Stomach smooth muscle (tissue), 2 donors: ENCODE measurements around the gene NAA35.
"Not testable (repeated sequence)": the region's sequence is repeated elsewhere in the genome, so short reads cannot be mapped to it uniquely, and the experiment has no call there.

Experiments used
- H3K27ac ChIP-seq: one replicate; pipeline ENCODE4 v1.7.0; 2013; ENCODE audit warnings: mild to moderate bottlenecking, low read length, inconsistent platforms
- H3K27me3 ChIP-seq, 2 donors: one replicate each; pipeline ENCODE4 v1.7.0; 2013; ENCODE audit warnings: low read length in 2 of 2; ENCODE audit not compliant: insufficient read depth in 2 of 2, control insufficient read depth in 1 of 2
- H3K36me3 ChIP-seq, 2 donors: one replicate each; pipeline ENCODE4 v1.7.0; 2013; ENCODE audit warnings: low read length in 2 of 2; ENCODE audit not compliant: control insufficient read depth in 2 of 2, insufficient read depth in 2 of 2
- H3K4me1 ChIP-seq: one replicate; pipeline ENCODE4 v1.7.0; 2013; ENCODE audit warnings: low read length; ENCODE audit not compliant: control insufficient read depth, insufficient read depth
- H3K4me3 ChIP-seq, 2 donors: one replicate each; pipeline ENCODE4 v1.7.0; 2013; ENCODE audit warnings: low read length in 2 of 2
- H3K9ac ChIP-seq, 2 donors: one replicate each; pipeline ENCODE4 v1.7.0; 2013; ENCODE audit warnings: low read length in 2 of 2, mild to moderate bottlenecking in 1 of 2
- H3K9me3 ChIP-seq, 2 donors: one replicate each; pipeline ENCODE4 v1.7.0; 2013; ENCODE audit warnings: low read length in 2 of 2; ENCODE audit not compliant: control insufficient read depth in 2 of 2
- donor health status: healthy.
- donor health status: Pancreatic carcinoma.

NAA35 gene

GRCh38 chr9:86045654-86046053 is 104.7 kb downstream of the NAA35 start:
- Histone ChIP-seq H3K9me3 (no peaks in the 10 kb centered on the region), H3K9ac (no peak overlapping the region), H3K4me1 (peaks cover 7% of the 10 kb centered on the region), H3K27me3 (no peaks in the 10 kb centered on the region), H3K27ac (no peak overlapping the region), H3K4me3 (no peak overlapping the region), H3K36me3 (peaks cover 0 to 4% of the 10 kb centered on the region in 2 donors)

GRCh38 chr9:86046071-86046636 is 105.2 kb downstream of the NAA35 start:
- peaks cover 6% of the 10 kb centered on the region for H3K4me1 ChIP-seq
- H3K9me3 ChIP-seq = no peaks in the 10 kb centered on the region
- peaks cover 0 to 4% of the 10 kb centered on the region in 2 donors for H3K36me3 ChIP-seq
- H3K9ac ChIP-seq = no peak overlapping the region
- no peak overlapping the region for H3K27ac ChIP-seq
- H3K4me3 ChIP-seq = no peak overlapping the region
- no peaks in the 10 kb centered on the region for H3K27me3 ChIP-seq

DNA sequence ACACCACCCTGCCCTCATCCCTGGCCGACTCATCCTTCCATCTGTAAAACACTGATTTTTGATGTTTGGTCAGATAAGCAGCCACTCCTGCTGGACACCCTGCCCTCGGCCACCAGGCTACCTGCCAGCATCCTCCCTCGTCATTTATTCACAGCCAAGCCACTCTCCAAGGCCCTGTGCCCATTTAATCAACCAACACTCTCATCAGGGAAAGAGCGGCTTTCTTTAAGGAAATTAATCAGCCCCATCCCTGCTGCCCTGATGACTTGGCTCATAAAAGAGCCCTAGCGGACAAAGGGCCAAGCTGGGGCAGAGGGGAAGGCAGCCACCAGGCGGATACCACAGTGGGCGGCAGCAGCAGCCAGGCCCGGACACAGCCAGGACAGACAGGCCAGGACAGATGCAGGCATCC is 106.0 kb downstream of the NAA35 start:
- Histone ChIP-seq H3K4me3 (no peak overlapping the region), H3K9me3 (no peaks in the 10 kb centered on the region), H3K36me3 (peaks cover 0 to 4% of the 10 kb centered on the region in 2 donors), H3K9ac (no peak overlapping the region), H3K27me3 (no peaks in the 10 kb centered on the region), H3K4me1 (no peaks in the 10 kb centered on the region), H3K27ac (no peak overlapping the region)

DNA sequence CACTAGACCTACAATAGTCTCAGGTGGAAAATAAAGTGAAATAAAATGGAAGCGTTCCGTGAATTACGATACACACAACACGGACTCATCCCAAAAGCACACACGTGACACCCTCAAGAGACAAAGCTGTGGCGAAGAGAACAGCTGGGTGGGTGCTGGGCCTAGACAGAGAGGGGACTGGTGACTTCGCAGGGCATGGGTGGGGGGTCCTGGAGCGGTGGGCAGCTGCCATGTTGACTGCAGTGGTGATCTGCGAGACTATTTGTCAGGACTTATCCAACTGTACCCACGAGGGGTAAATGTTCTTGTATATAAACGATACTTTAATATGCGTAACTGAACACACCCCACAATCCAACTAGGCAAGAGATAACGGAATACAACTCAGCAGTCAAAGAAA is 106.4 kb downstream of the NAA35 start:
- no peaks in the 10 kb centered on the region for H3K9me3 ChIP-seq
- no peak overlapping the region for H3K4me3 ChIP-seq
- H3K9ac ChIP-seq = no peak overlapping the region
- H3K4me1 ChIP-seq = no peaks in the 10 kb centered on the region
- H3K36me3 ChIP-seq = peaks cover 0 to 4% of the 10 kb centered on the region in 2 donors
- H3K27me3 ChIP-seq = no peaks in the 10 kb centered on the region
- H3K27ac ChIP-seq = no peak overlapping the region

- H3K36me3 ChIP-seq, H3K9me3 ChIP-seq, H3K27ac ChIP-seq, H3K9ac ChIP-seq, H3K4me3 ChIP-seq, H3K27me3 ChIP-seq, H3K4me1 ChIP-seq: not testable (repeated sequence)
Observed at GRCh38 chr9:86048018-86048742, 107.2 kb downstream of the NAA35 start.

GRCh38 chr9:86052556-86053468 is 111.9 kb downstream of the NAA35 start:
- no peaks in the 10 kb centered on the region for H3K4me1 ChIP-seq
- peaks cover 0 to 2% of the 10 kb centered on the region in 2 donors for H3K36me3 ChIP-seq
- H3K27ac ChIP-seq = no peak overlapping the region
- no peak overlapping the region for H3K9ac ChIP-seq
- H3K27me3 ChIP-seq = no peaks in the 10 kb centered on the region
- H3K9me3 ChIP-seq = no peaks in the 10 kb centered on the region
- no peak overlapping the region for H3K4me3 ChIP-seq

DNA sequence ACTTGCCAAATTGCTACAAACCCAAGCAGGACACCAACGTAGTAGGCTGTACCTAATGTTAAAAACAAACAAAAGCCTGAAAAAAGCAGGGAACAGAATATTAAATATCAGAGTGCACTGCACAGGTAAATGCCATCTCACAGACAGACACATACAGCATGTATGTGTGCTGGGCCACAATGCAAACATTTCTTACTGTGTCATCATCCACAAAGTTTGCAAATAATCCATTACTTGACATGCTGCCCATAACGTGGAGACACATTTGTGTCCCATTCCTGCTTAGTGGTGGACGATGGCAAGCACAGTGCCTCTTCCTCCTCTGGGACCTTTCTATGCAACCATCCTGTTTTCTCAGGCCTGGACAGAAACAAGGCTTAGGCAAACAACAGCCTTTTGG is 113.7 kb downstream of the NAA35 start:
- H3K4me1 ChIP-seq = no peaks in the 10 kb centered on the region
- no peaks in the 10 kb centered on the region for H3K9me3 ChIP-seq
- peaks cover 0 to 2% of the 10 kb centered on the region in 2 donors for H3K36me3 ChIP-seq
- no peak overlapping the region for H3K27ac ChIP-seq
- no peak overlapping the region for H3K4me3 ChIP-seq
- H3K9ac ChIP-seq = no peak overlapping the region
- H3K27me3 ChIP-seq = no peaks in the 10 kb centered on the region

DNA sequence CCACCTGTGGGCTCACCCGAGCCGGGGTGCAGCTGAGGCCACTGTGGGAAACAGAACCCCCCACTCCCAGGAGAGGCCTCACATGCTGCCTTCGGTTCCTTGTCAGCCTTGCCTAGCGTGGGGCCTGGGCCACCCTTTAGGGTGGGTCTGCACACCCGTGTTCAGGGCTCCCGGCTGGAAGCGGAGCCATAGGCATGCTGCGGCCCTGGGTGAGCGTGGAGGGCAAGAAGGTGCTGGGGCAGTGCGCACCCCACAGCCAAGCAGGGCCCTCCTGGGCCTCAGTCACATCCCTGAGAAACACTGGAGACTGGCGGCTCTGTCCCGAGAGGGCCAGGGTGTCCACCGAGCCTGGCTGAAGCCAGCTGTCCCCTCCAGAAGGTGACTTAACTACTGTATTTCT is 116.5 kb downstream of the NAA35 start:
- Histone ChIP-seq H3K27me3 (no peaks in the 10 kb centered on the region), H3K9me3 (no peaks in the 10 kb centered on the region), H3K9ac (no peak overlapping the region), H3K4me3 (no peak overlapping the region), H3K27ac (no peak overlapping the region), H3K4me1 (no peaks in the 10 kb centered on the region), H3K36me3 (peaks cover 0 to 2% of the 10 kb centered on the region in 2 donors)

DNA sequence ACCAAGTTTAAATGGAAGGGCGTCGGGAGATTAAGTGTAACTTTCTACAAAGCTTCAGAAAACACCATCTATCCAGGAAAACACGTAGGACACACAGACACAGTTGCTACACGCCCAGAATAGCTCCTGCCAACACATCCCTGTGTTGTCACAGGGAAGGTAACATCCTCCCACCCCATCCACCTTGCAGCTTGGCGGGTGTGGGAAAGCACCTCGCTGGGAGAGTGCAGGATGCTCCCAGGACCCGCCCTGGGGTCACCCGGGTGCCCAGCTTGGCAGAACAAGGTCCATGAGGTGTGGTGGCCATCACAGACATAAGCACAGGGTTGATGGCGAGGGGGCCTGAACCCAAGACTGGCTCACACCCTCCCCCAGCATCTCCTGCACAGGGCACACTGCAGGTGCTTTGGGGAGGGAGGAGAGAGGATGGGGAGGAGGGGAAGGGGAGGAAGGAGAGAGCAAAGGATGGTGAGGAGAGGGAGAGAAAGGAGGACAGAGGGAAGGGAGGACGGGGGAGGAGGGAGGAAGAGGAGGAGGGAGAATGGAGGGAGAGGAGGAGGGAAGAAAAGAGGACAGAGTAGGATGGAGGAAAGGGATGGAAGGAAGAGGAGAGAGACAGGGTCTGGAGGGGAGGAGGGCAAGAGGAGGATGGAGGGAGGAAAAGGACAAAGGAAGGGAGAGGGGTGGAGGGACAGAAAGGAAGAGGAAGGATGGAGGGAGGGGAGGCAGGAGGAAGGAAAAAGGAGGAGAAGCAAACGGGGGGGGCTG is 121.2 kb downstream of the NAA35 start:
- Histone ChIP-seq H3K27me3 (no peaks in the 10 kb centered on the region), H3K9ac (no peak overlapping the region), H3K27ac (no peak overlapping the region), H3K4me1 (no peaks in the 10 kb centered on the region), H3K9me3 (no peaks in the 10 kb centered on the region), H3K36me3 (peaks cover 0 to 2% of the 10 kb centered on the region in 2 donors), H3K4me3 (no peak overlapping the region)
